ENCODE measurements around the gene SCLY. TPM values are rescaled to one million over a fixed set of nuclear protein-coding genes. Genes with fewer than 3 reads are reported as not detected.

SCLY gene
- polyA plus RNA-seq, 1 of the 3 experiments (the other 2 are of a cell fraction): 20.9 TPM

DNA sequence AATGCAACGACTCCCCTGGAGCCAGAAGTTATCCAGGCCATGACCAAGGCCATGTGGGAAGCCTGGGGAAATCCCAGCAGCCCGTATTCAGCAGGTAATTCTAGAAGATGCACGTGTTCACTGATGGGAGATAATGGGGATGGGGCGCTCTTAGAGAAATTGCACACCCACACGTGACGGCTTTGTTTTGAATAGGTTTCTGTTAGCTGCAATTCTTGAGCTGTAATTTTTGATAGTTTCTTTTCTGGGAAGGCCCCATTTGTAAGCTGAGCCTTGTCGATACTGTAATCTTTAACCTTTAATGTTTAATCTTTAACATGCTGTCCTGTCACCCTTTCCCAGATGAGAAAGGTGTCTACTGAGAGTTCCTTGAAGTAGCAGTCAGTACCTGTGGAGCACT, 3.6 kb downstream of the SCLY start:
- no peaks in the 10 kb centered on the region for H3F3A ChIP-seq (replicated peaks; ENCODE audit: insufficient read depth)
- no peaks in the 10 kb centered on the region for H4K20me1 ChIP-seq (ENCODE audit: insufficient read depth)
- no peaks in the 10 kb centered on the region for H3K9me2 ChIP-seq
- no peak overlapping the region for H2AFZ ChIP-seq (ENCODE audit: low read depth)
- POLR2A ChIA-PET: no interaction called here
- no peaks in the 10 kb centered on the region for H3K27me3 ChIP-seq (ENCODE audit: insufficient read depth)
- CTCF ChIA-PET: interaction anchor here (0.8 kb wide), 1 partner anchor 206 kb away, joined by 4 read pairs; no protein-coding TSS in a partner anchor
- H3K4me1 ChIP-seq (ENCODE audit: control insufficient read depth in 1 of 2, insufficient read depth in 2 of 2, low read depth in 1 of 2, low read length in 1 of 2): peaks cover 5 to 13% of the 10 kb centered on the region in 2 experiments; a peak in 3 of 4 replicates
- H3K27ac ChIP-seq (ENCODE audit: low read depth in 2 of 2, low read length in 1 of 2): no peak overlapping the region
- TF ChIP-seq RXRA (IDR thresholded peaks at IDR 0.05; ENCODE audit: borderline replicate concordance, low read depth): no peak
- no peak for TF ChIP-seq EZH2phosphoT487 (IDR thresholded peaks at IDR 0.05; ENCODE audit: borderline replicate concordance, low read depth)
- no peak for TF ChIP-seq FOXM1 (IDR thresholded peaks at IDR 0.05; ENCODE audit: low read depth)
- TF ChIP-seq ZBTB33 (IDR thresholded peaks at IDR 0.05; ENCODE audit: borderline replicate concordance, low read depth): no peak
- TF ChIP-seq RAD21 (IDR thresholded peaks at IDR 0.05; ENCODE audit: low read length): no peak
- no peak for TF ChIP-seq GATA2 (CRISPR knock-in tag; IDR thresholded peaks at IDR 0.05)
- no peak for TF ChIP-seq TAF1 (IDR thresholded peaks at IDR 0.05; ENCODE audit: borderline replicate concordance, low read depth, low read length)
- TF ChIP-seq POLR2AphosphoS5 (IDR thresholded peaks at IDR 0.05; ENCODE audit: low read depth, low read length): no peak
- no peak for TF ChIP-seq RFX5 (IDR thresholded peaks at IDR 0.05; ENCODE audit: low read length)
- TF ChIP-seq TCF12 (IDR thresholded peaks at IDR 0.05): no peak
- H3K9ac ChIP-seq: no peak overlapping the region
- no peak for DNase-seq
- 99% methylated on average over 7 of the region's 7 CpGs for WGBS (ENCODE audit: low lambda C conversion rate)
- H3K79me2 ChIP-seq (ENCODE audit: insufficient read depth): peaks cover 18% of the 10 kb centered on the region; the same call in 1 of the 2 replicates
- no peaks in the 10 kb centered on the region for H3K9me3 ChIP-seq
- H3K4me3 ChIP-seq (ENCODE audit: low read depth in 2 of 2, low read length in 1 of 2): no peak overlapping the region
- H3K36me3 ChIP-seq (replicated peaks in 1 of 2; ENCODE audit: control insufficient read depth in 1 of 2, insufficient read depth in 2 of 2, low read length in 1 of 2): peaks cover 19 to 37% of the 10 kb centered on the region in 2 experiments
- no peak overlapping the region for H3K4me2 ChIP-seq

DNA sequence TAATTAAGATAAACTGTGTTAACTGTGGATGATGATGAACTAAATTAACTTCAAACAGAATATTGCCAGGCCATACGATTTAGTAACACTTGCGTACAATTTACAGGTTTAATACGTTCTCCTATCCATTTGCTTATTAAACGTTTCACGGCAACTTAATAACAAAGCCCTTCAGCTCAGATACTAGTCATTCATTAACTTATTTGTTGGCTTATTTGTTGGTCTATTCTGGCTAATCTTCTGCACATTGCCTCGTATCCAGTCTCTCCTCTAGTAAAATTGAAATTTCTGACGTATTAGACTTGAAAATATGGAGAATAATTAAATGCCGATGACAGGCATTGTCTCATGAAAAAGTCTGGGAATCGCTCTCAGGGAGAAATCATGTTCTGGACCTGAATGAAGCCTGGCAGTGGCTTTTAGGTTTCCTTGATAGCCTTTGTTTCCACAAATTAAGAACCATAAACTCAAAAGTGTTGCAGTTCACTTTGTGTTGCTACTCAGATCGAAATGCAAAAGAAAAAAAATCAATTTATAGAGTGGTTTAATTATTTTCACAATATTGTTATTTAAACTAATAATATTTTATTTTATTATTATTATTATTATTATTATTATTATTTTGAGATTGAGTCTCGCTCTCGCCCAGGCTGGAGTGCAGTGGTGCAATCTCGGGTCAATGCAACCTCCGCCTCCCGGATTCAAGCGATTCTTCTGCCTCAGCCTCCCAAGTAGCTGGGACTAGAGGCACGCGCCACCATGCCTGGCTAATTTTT, 4.5 kb downstream of the SCLY start:
- TF ChIP-seq TEAD4 (IDR thresholded peaks at IDR 0.05; ENCODE audit: borderline replicate concordance, insufficient read depth) (no peak), RFX5 (IDR thresholded peaks at IDR 0.05; ENCODE audit: low read length) (no peak), GABPA (IDR thresholded peaks at IDR 0.05; ENCODE audit: low read depth) (no peak), FOSL2 (IDR thresholded peaks at IDR 0.05; ENCODE audit: borderline replicate concordance, low read depth) (no peak), POLR2AphosphoS5 (IDR thresholded peaks at IDR 0.05; ENCODE audit: low read depth, low read length) (no peak), USF1 (IDR thresholded peaks at IDR 0.05; ENCODE audit: borderline replicate concordance, low read depth) (no peak), NFIC (IDR thresholded peaks at IDR 0.05; ENCODE audit: borderline replicate concordance) (no peak), USF2 (IDR thresholded peaks at IDR 0.05; ENCODE audit: borderline replicate concordance, low read depth, low read length) (no peak), ZBTB33 (IDR thresholded peaks at IDR 0.05; ENCODE audit: borderline replicate concordance, low read depth) (no peak), GATA2 (CRISPR knock-in tag; IDR thresholded peaks at IDR 0.05) (no peak), JUND (IDR thresholded peaks at IDR 0.05) (no peak), YY1 (IDR thresholded peaks at IDR 0.05; ENCODE audit: low read depth) (no peak), TAF1 (IDR thresholded peaks at IDR 0.05; ENCODE audit: borderline replicate concordance, low read depth, low read length) (no peak), RCOR1 (IDR thresholded peaks at IDR 0.05; ENCODE audit: low read length) (no peak)
- TF ChIP-seq, protein P1, sequence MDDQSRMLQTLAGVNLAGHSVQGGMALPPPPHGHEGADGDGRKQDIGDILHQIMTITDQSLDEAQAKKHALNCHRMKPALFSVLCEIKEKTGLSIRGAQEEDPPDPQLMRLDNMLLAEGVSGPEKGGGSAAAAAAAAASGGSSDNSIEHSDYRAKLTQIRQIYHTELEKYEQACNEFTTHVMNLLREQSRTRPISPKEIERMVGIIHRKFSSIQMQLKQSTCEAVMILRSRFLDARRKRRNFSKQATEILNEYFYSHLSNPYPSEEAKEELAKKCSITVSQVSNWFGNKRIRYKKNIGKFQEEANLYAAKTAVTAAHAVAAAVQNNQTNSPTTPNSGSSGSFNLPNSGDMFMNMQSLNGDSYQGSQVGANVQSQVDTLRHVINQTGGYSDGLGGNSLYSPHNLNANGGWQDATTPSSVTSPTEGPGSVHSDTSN (IDR thresholded peaks at IDR 0.05): no peak
- Histone ChIP-seq H4K20me1 (ENCODE audit: insufficient read depth) (no peaks in the 10 kb centered on the region), H3K9ac (no peak overlapping the region), H3K36me3 (replicated peaks in 1 of 2; ENCODE audit: control insufficient read depth in 1 of 2, insufficient read depth in 2 of 2, low read length in 1 of 2) (peaks cover 23 to 45% of the 10 kb centered on the region in 2 experiments), H3K4me2 (no peak overlapping the region), H3K4me3 (ENCODE audit: low read depth in 2 of 2, low read length in 1 of 2) (no peak overlapping the region), H3K79me2 (ENCODE audit: insufficient read depth) (peaks cover 12% of the 10 kb centered on the region; the same call in 1 of the 2 replicates), H3K9me2 (no peaks in the 10 kb centered on the region), H3K27me3 (ENCODE audit: insufficient read depth) (no peaks in the 10 kb centered on the region), H3K9me3 (no peaks in the 10 kb centered on the region), H3F3A (replicated peaks; ENCODE audit: insufficient read depth) (no peaks in the 10 kb centered on the region), H2AFZ (ENCODE audit: low read depth) (no peak overlapping the region), H3K4me1 (ENCODE audit: control insufficient read depth in 1 of 2, insufficient read depth in 2 of 2, low read depth in 1 of 2, low read length in 1 of 2) (peaks cover 5 to 7% of the 10 kb centered on the region in 2 experiments; a peak in 2 of 4 replicates), H3K27ac (ENCODE audit: low read depth in 2 of 2, low read length in 1 of 2) (no peak overlapping the region)
- CTCF ChIA-PET: interaction anchor here (1.8 kb wide), 1 partner anchor 97 kb away, joined by 4 read pairs; no protein-coding TSS in a partner anchor
- 87% methylated on average over 18 of the region's 18 CpGs for WGBS (ENCODE audit: low lambda C conversion rate)
- POLR2A ChIA-PET: no interaction called here
- DNase-seq: no peak

Measured in SK-N-SH (cell line).